ENCODE data around the gene PLXNA4. TPM values are rescaled to one million over a fixed set of nuclear protein-coding genes. Genes with fewer than 3 reads are reported as not detected.

PLXNA4 gene
- total RNA-seq, 2 donors from 2014 or later, result 24.0 to 42.7 TPM

- WGBS, 2 experiments (ENCODE audit: insufficient coverage in 1 of 2, insufficient read length in 1 of 2), result 92% methylated on average over 5 of the region's 5 CpGs; no CpG with 5 or more reads in 1 of the 2 experiments
Observed at GRCh38 chr7:132213583-132213982, 362.7 kb downstream of the PLXNA4 start.

DNA sequence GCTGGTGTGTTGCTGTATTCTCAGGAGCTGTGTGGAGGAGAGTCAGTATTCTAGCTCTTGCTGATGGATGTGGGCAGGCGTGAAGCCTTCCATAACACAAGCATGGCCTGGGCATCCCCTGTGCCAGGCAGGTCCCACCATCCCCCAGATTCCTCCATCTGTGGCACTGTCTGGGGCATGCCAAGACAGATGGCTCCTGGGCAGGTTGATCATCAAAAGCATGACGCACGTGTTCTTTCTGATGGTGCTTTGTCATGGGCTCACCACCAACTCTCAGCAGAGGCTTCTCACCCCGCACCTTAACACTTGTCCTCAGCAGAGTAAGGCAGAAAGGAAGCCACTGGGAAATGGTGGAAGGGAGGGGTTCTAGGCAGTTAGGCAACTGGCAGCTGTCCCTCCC, 364.3 kb downstream of the PLXNA4 start:
- no peak overlapping the region for H3K27ac Mint-ChIP-seq

More at GRCh38 chr7:132213583-132213982, 362.7 kb downstream of the PLXNA4 start:
- no peak for DNase-seq
- TF ChIP-seq CTCF (conservative IDR thresholded peaks at IDR 0.05), result no peak
- Mint-ChIP-seq H3K36me3 (ENCODE audit: low read depth) (peaks cover 35% of the 10 kb centered on the region), H3K27me3 (ENCODE audit: insufficient read depth) (no peaks in the 10 kb centered on the region), H3K4me3 (no peak overlapping the region), H3K4me1 (peaks cover 15% of the 10 kb centered on the region), H3K27ac (no peak overlapping the region), H3K9me3 (no peaks in the 10 kb centered on the region)
- Histone ChIP-seq H3K36me3 (ENCODE audit: control insufficient read depth, insufficient read depth, low read length) (no peaks in the 10 kb centered on the region), H3K9ac (ENCODE audit: extremely low read depth, low read length, poor library complexity, severe bottlenecking) (no peak overlapping the region), H3K9me3 (ENCODE audit: control insufficient read depth, low read length) (no peaks in the 10 kb centered on the region), H3K27me3 (ENCODE audit: control insufficient read depth, insufficient read depth, low read length, poor library complexity, severe bottlenecking) (no peaks in the 10 kb centered on the region), H3K4me3 (ENCODE audit: low read length) (no peak overlapping the region), H3K4me1 (ENCODE audit: control insufficient read depth, insufficient read depth, low read length) (peaks cover 3% of the 10 kb centered on the region), H3K27ac (ENCODE audit: low read depth, low read length) (no peak overlapping the region)

GRCh38 chr7:132210821-132211220, 365.4 kb downstream of the PLXNA4 start:
- TF ChIP-seq CTCF (conservative IDR thresholded peaks at IDR 0.05), result no peak
- peaks cover 31% of the 10 kb centered on the region for H3K36me3 Mint-ChIP-seq (ENCODE audit: low read depth)
- H3K9me3 Mint-ChIP-seq, result no peaks in the 10 kb centered on the region
- Histone ChIP-seq H3K4me3 (ENCODE audit: low read length) (no peak overlapping the region), H3K36me3 (ENCODE audit: control insufficient read depth, insufficient read depth, low read length) (no peaks in the 10 kb centered on the region), H3K9ac (ENCODE audit: extremely low read depth, low read length, poor library complexity, severe bottlenecking) (no peak overlapping the region), H3K4me1 (ENCODE audit: control insufficient read depth, insufficient read depth, low read length) (peaks cover 3% of the 10 kb centered on the region), H3K27me3 (ENCODE audit: control insufficient read depth, insufficient read depth, low read length, poor library complexity, severe bottlenecking) (no peaks in the 10 kb centered on the region), H3K27ac (ENCODE audit: low read depth, low read length) (no peak overlapping the region), H3K9me3 (ENCODE audit: control insufficient read depth, low read length) (no peaks in the 10 kb centered on the region)
- 93 to 96% methylated on average over 13 to 14 of the region's 14 CpGs for WGBS, 2 experiments (ENCODE audit: insufficient coverage in 1 of 2, insufficient read length in 1 of 2)
- H3K27ac Mint-ChIP-seq, result no peak overlapping the region
- H3K4me3 Mint-ChIP-seq, result no peak overlapping the region
- H3K4me1 Mint-ChIP-seq, result peaks cover 24% of the 10 kb centered on the region
- DNase-seq, result no peak
- no peaks in the 10 kb centered on the region for H3K27me3 Mint-ChIP-seq (ENCODE audit: insufficient read depth)

More for the DNA sequence above, 364.3 kb downstream of the PLXNA4 start:
- H3K27ac ChIP-seq (ENCODE audit: low read depth, low read length), result no peak overlapping the region
- DNase-seq, result no peak
- 94 to 100% methylated on average over 4 of the region's 4 CpGs for WGBS, 2 experiments (ENCODE audit: insufficient coverage in 1 of 2, insufficient read length in 1 of 2)
- no peak for TF ChIP-seq CTCF (conservative IDR thresholded peaks at IDR 0.05)
- no peaks in the 10 kb centered on the region for H3K27me3 Mint-ChIP-seq (ENCODE audit: insufficient read depth)
- H3K4me1 ChIP-seq (ENCODE audit: control insufficient read depth, insufficient read depth, low read length), result peaks cover 3% of the 10 kb centered on the region
- peaks cover 39% of the 10 kb centered on the region for H3K36me3 Mint-ChIP-seq (ENCODE audit: low read depth)
- H3K36me3 ChIP-seq (ENCODE audit: control insufficient read depth, insufficient read depth, low read length), result no peaks in the 10 kb centered on the region
- no peaks in the 10 kb centered on the region for H3K9me3 ChIP-seq (ENCODE audit: control insufficient read depth, low read length)
- no peaks in the 10 kb centered on the region for H3K9me3 Mint-ChIP-seq
- H3K9ac ChIP-seq (ENCODE audit: extremely low read depth, low read length, poor library complexity, severe bottlenecking), result no peak overlapping the region
- peaks cover 19% of the 10 kb centered on the region for H3K4me1 Mint-ChIP-seq
- H3K4me3 Mint-ChIP-seq, result no peak overlapping the region
- no peak overlapping the region for H3K4me3 ChIP-seq (ENCODE audit: low read length)
- no peaks in the 10 kb centered on the region for H3K27me3 ChIP-seq (ENCODE audit: control insufficient read depth, insufficient read depth, low read length, poor library complexity, severe bottlenecking)

Measured in endodermal cell (in vitro differentiated cells).